Measurements from ENCODE around the gene RTN3. TPM values are rescaled to one million over a fixed set of nuclear protein-coding genes. Genes with fewer than 3 reads are reported as not detected.
A peak's percentile ranks its signal among the peaks of the same experiment; 100 is the strongest.

The RTN3 gene
- total RNA-seq, 1 experiment from 2014 or later: 275 TPM

GRCh38 chr11:63764340-63764678, 83.0 kb downstream of the RTN3 start:
- H3K27ac ChIP-seq (ENCODE audit: low read depth, low read length, poor library complexity, severe bottlenecking): peak overlapping the region; percentile 81
- intact Hi-C loops (cut with micrococcal nuclease; ENCODE audit: unreplicated experiment): loop anchor here (10.0 kb wide), 1 partner anchor 220 kb away; the partner anchor contains the start of gene OTUB1
- no peak for DNase-seq (ENCODE audit: low spot score)
- no peaks in the 10 kb centered on the region for H3K27me3 ChIP-seq (replicated peaks; ENCODE audit: insufficient read depth, low read depth, low read length, poor library complexity)
- POLR2A ChIA-PET (ENCODE audit: low non-redundant PET): no interaction called here
- H3K4me1 ChIP-seq (ENCODE audit: insufficient read depth, low read length, poor library complexity, severe bottlenecking): peaks cover 77% of the 10 kb centered on the region
- H3K36me3 ChIP-seq (ENCODE audit: insufficient read depth, low read length, poor library complexity, severe bottlenecking): peaks cover 19% of the 10 kb centered on the region
- no TSS peak for BruUV-seq (replicated peaks)
- TF ChIP-seq CTCF (conservative IDR thresholded peaks at IDR 0.05; ENCODE audit: low read depth, low read length) (no peak), EZH2 (IDR thresholded peaks at IDR 0.05; ENCODE audit: borderline replicate concordance, low read depth, low read length, poor library complexity, severe bottlenecking) (no peak)
- H3K4me3 ChIP-seq (ENCODE audit: low read depth, low read length, poor library complexity, severe bottlenecking): no peak overlapping the region
- CTCF ChIA-PET: no interaction called here
- no peaks in the 10 kb centered on the region for H3K9me3 ChIP-seq (ENCODE audit: low read depth, low read length, poor library complexity, severe bottlenecking)

GRCh38 chr11:63764679-63765647, 83.7 kb downstream of the RTN3 start:
- Histone ChIP-seq H3K9me3 (ENCODE audit: low read depth, low read length, poor library complexity, severe bottlenecking) (no peaks in the 10 kb centered on the region), H3K4me3 (ENCODE audit: low read depth, low read length, poor library complexity, severe bottlenecking) (no peak overlapping the region), H3K27ac (ENCODE audit: low read depth, low read length, poor library complexity, severe bottlenecking) (peak overlapping the region; percentile 81), H3K36me3 (ENCODE audit: insufficient read depth, low read length, poor library complexity, severe bottlenecking) (peaks cover 13% of the 10 kb centered on the region), H3K4me1 (ENCODE audit: insufficient read depth, low read length, poor library complexity, severe bottlenecking) (peaks cover 83% of the 10 kb centered on the region), H3K27me3 (replicated peaks; ENCODE audit: insufficient read depth, low read depth, low read length, poor library complexity) (no peaks in the 10 kb centered on the region)
- CTCF ChIA-PET: interaction anchor here (0.6 to 1.4 kb wide), 3 partner anchors 26 to 181 kb away, joined by 3 to 12 read pairs (median 3); no protein-coding TSS in a partner anchor
- DNase-seq (ENCODE audit: low spot score): peak; percentile 46
- intact Hi-C loops (cut with micrococcal nuclease; ENCODE audit: unreplicated experiment): loop anchor here (5.0 to 10.0 kb wide), 3 partner anchors 62 to 220 kb away; partner anchors contain the start of gene OTUB1
- TF ChIP-seq CTCF (conservative IDR thresholded peaks at IDR 0.05; ENCODE audit: low read depth, low read length) (no peak), EZH2 (IDR thresholded peaks at IDR 0.05; ENCODE audit: borderline replicate concordance, low read depth, low read length, poor library complexity, severe bottlenecking) (no peak)
- BruUV-seq (replicated peaks): no TSS peak
- POLR2A ChIA-PET (ENCODE audit: low non-redundant PET): no interaction called here

- CTCF ChIA-PET: interaction anchor here (0.6 to 1.4 kb wide), 5 partner anchors 27 to 380 kb away, joined by 3 to 12 read pairs (median 3); no protein-coding TSS in a partner anchor
- no TSS peak for BruUV-seq (replicated peaks)
Measured at GRCh38 chr11:63765688-63766241, 84.5 kb downstream of the RTN3 start.

More at GRCh38 chr11:63765688-63766241, 84.5 kb downstream of the RTN3 start:
- Histone ChIP-seq H3K9me3 (ENCODE audit: low read depth, low read length, poor library complexity, severe bottlenecking) (no peaks in the 10 kb centered on the region), H3K4me3 (ENCODE audit: low read depth, low read length, poor library complexity, severe bottlenecking) (no peak overlapping the region), H3K36me3 (ENCODE audit: insufficient read depth, low read length, poor library complexity, severe bottlenecking) (peaks cover 7% of the 10 kb centered on the region), H3K27ac (ENCODE audit: low read depth, low read length, poor library complexity, severe bottlenecking) (peak overlapping the region; percentile 10), H3K4me1 (ENCODE audit: insufficient read depth, low read length, poor library complexity, severe bottlenecking) (peaks cover 82% of the 10 kb centered on the region), H3K27me3 (replicated peaks; ENCODE audit: insufficient read depth, low read depth, low read length, poor library complexity) (no peaks in the 10 kb centered on the region)
- TF ChIP-seq EZH2 (IDR thresholded peaks at IDR 0.05; ENCODE audit: borderline replicate concordance, low read depth, low read length, poor library complexity, severe bottlenecking): no peak
- no peak for TF ChIP-seq CTCF (conservative IDR thresholded peaks at IDR 0.05; ENCODE audit: low read depth, low read length)
- POLR2A ChIA-PET (ENCODE audit: low non-redundant PET): no interaction called here
- intact Hi-C loops (cut with micrococcal nuclease; ENCODE audit: unreplicated experiment): loop anchor here (5.0 to 10.0 kb wide), 3 partner anchors 62 to 219 kb away; partner anchors contain the start of gene OTUB1
- no peak for DNase-seq (ENCODE audit: low spot score)
